Ascending aorta (tissue), 2 donors: ENCODE measurements around the gene PHB1. TPM values are rescaled to one million over a fixed set of nuclear protein-coding genes. Genes with fewer than 3 reads are reported as not detected.

Experiments used
- DNase-seq, 2 donors: peaks; one replicate each; pipeline ENCODE4 v3.0.0-alpha.2; 2019; ENCODE audit warnings: low spot score in 2 of 2
- H3K27ac ChIP-seq, 2 donors: fragments of 200-600 bp; sonication (generic); one replicate each; pipeline ENCODE4 v1.5.1; 2016 to 2017; ENCODE audit warnings: mild to moderate bottlenecking in 1 of 2
- H3K27me3 ChIP-seq: fragments of 200-600 bp; sonication (generic); one replicate; pipeline ENCODE4 v1.5.1; 2017
- H3K36me3 ChIP-seq, 2 donors: fragments of 200-600 bp; sonication (generic); one replicate each; pipeline ENCODE4 v1.5.1; 2016
- H3K4me1 ChIP-seq, 2 donors: fragments of 200-600 bp; sonication (generic); one replicate each; pipeline ENCODE4 v1.5.1; 2016 to 2017; ENCODE audit warnings: mild to moderate bottlenecking in 1 of 2
- H3K4me3 ChIP-seq, 2 donors: fragments of 200-600 bp; sonication (generic); one replicate each; pipeline ENCODE4 v1.5.1; 2016 to 2017; ENCODE audit warnings: mild to moderate bottlenecking in 1 of 2
- H3K9me3 ChIP-seq, 2 donors: fragments of 200-600 bp; sonication (generic); one replicate each; pipeline ENCODE4 v1.5.1; 2016
- CTCF ChIP-seq, 3 experiments: fragments of 200-600 bp in 2 of 3; fragments of 450-650 bp in 1 of 3; sonication (generic) in 2 of 3; IDR thresholded peaks; one replicate each; pipeline ENCODE4 v1.5.1; 2016 to 2019; ENCODE audit warnings: antibody characterized with exemption in 3 of 3, mild to moderate bottlenecking in 1 of 3, moderate library complexity in 1 of 3
- intact Hi-C: fragments of 100-400 bp; cut with DNase I; formaldehyde crosslinking; loops from one replicate; pipeline ENCODE4 v1.15.1; 2023
- total RNA-seq: library from RNA; depleted of rRNA; stranded (reverse); fragments of >200 nt; gene quantifications from one replicate; pipeline ENCODE4 v1.1.0, GENCODE V29; 2016

PHB1 gene
- 79.6 TPM for total RNA-seq

GRCh38 chr17:49414622-49415350 lies at the start of gene PHB1:
Gene PHB1, minus strand, starts transcription at chr17:49414882. Its CDS starts 1,618 bp downstream, at chr17:49413264.
- Histone ChIP-seq H3K4me1 (peaks cover 6 to 8% of the 10 kb centered on the region in 2 donors), H3K36me3 (peaks cover 23 to 30% of the 10 kb centered on the region in 2 donors), H3K27ac (no peak within 1 kb of the TSS), H3K27me3 (no peaks in the 10 kb centered on the region), H3K4me3 (peak within 1 kb of the TSS; percentile 75 to 97), H3K9me3 (no peaks in the 10 kb centered on the region)
- intact Hi-C loops = loop anchor here (5.0 to 10.0 kb wide), 3 partner anchors 83 to 220 kb away; partner anchors contain the start of gene NGFR
- DNase-seq = peak; percentile 89 to 98
- TF ChIP-seq CTCF (IDR thresholded peaks at IDR 0.05) = no peak

- Histone ChIP-seq H3K9me3 (no peaks in the 10 kb centered on the region), H3K27me3 (no peaks in the 10 kb centered on the region), H3K4me3 (no peak overlapping the region), H3K27ac (no peak overlapping the region), H3K4me1 (no peaks in the 10 kb centered on the region), H3K36me3 (no peaks in the 10 kb centered on the region)
- intact Hi-C loops = no loop called here
- no peak for DNase-seq
- no peak for TF ChIP-seq CTCF (IDR thresholded peaks at IDR 0.05)
Observed at GRCh38 chr17:49464049-49464448, 49.4 kb upstream of the PHB1 start.

GRCh38 chr17:49461580-49461979 lies 46.9 kb upstream of the PHB1 start:
- no peak overlapping the region for H3K4me3 ChIP-seq
- no peak for TF ChIP-seq CTCF (IDR thresholded peaks at IDR 0.05)
- no peaks in the 10 kb centered on the region for H3K9me3 ChIP-seq
- H3K36me3 ChIP-seq = no peaks in the 10 kb centered on the region
- no peak for DNase-seq
- H3K4me1 ChIP-seq = no peaks in the 10 kb centered on the region
- H3K27me3 ChIP-seq = no peaks in the 10 kb centered on the region
- no peak overlapping the region for H3K27ac ChIP-seq
- intact Hi-C loops = no loop called here

GRCh38 chr17:49460401-49460800 lies 45.7 kb upstream of the PHB1 start:
- no peaks in the 10 kb centered on the region for H3K4me1 ChIP-seq
- H3K27me3 ChIP-seq = no peaks in the 10 kb centered on the region
- H3K36me3 ChIP-seq = no peaks in the 10 kb centered on the region
- H3K4me3 ChIP-seq = no peak overlapping the region
- no peaks in the 10 kb centered on the region for H3K9me3 ChIP-seq
- TF ChIP-seq CTCF (IDR thresholded peaks at IDR 0.05) = no peak
- H3K27ac ChIP-seq = no peak overlapping the region
- intact Hi-C loops = no loop called here
- DNase-seq = no peak

- TF ChIP-seq CTCF (IDR thresholded peaks at IDR 0.05) = no peak
- H3K4me1 ChIP-seq = no peaks in the 10 kb centered on the region
- H3K27ac ChIP-seq = no peak overlapping the region
- no peak for DNase-seq
- H3K9me3 ChIP-seq = no peaks in the 10 kb centered on the region
- H3K4me3 ChIP-seq = no peak overlapping the region
- intact Hi-C loops = no loop called here
- no peaks in the 10 kb centered on the region for H3K36me3 ChIP-seq
- no peaks in the 10 kb centered on the region for H3K27me3 ChIP-seq
Observed at GRCh38 chr17:49459401-49459984, 44.8 kb upstream of the PHB1 start.
